ENCODE measurements around the gene ELP2. TPM values are rescaled to one million over a fixed set of nuclear protein-coding genes. Genes with fewer than 3 reads are reported as not detected.
A peak's percentile ranks its signal among the peaks of the same experiment; 100 is the strongest.

Gene ELP2
- total and polyA plus RNA-seq, 12 donors = 33.7 to 69.2 (median 57.9) TPM

- Histone ChIP-seq H3K36me3 (peaks cover 0 to 100% (median 41%) of the 10 kb centered on the region in 9 donors), H3K9me3 (no peaks in the 10 kb centered on the region), H3K27me3 (no peaks in the 10 kb centered on the region), H3K4me3 (no peak overlapping the region), H3K4me1 (peaks cover 0 to 1% (median 0%) of the 10 kb centered on the region in 9 donors), H3K27ac (peak overlapping the region in 1 of 10 donors; percentile 21)
- ATAC-seq (no peak), DNase-seq (no peak)
- intact Hi-C loops (cut with DNase I) = no loop called here
- 95 to 100% methylated on average over 1 of the region's 1 CpG for WGBS, 2 donors
- TF ChIP-seq CTCF (IDR thresholded peaks at IDR 0.05) = no peak
Observed at GRCh38 chr18:36152781-36153180, 23.1 kb downstream of the ELP2 start.

DNA sequence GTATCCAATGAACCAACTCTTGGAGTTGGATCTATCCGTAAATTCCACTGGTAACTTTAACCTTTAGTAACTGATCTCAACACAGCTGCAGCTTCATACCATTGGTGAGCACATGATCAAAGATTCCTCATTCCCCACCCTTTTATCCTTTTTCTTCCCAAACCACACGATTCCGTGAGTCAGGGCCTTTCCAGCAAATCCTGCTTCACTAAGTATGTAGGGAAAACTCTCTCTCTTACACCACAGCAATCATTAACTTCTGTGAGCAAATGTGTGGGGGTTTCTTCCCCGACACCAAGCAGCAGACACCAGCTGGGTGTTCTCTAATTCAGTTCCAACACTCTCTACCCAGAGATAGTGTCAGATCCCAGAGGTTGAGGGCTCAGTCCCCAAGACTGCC lies 23.5 kb downstream of the ELP2 start:
- no peak for TF ChIP-seq CTCF (IDR thresholded peaks at IDR 0.05)
- DNase-seq (no peak), ATAC-seq (peak in 1 of 8 donors; percentile 14)
- Histone ChIP-seq H3K4me3 (no peak overlapping the region), H3K27me3 (no peaks in the 10 kb centered on the region), H3K9me3 (no peaks in the 10 kb centered on the region), H3K4me1 (peaks cover 0 to 6% (median 0%) of the 10 kb centered on the region in 9 donors), H3K36me3 (peaks cover 0 to 100% (median 37%) of the 10 kb centered on the region in 9 donors), H3K27ac (peak overlapping the region in 1 of 10 donors; percentile 45)
- intact Hi-C loops (cut with DNase I) = no loop called here
- WGBS, 2 donors = 77% methylated on average over 4 of the region's 4 CpGs

DNA sequence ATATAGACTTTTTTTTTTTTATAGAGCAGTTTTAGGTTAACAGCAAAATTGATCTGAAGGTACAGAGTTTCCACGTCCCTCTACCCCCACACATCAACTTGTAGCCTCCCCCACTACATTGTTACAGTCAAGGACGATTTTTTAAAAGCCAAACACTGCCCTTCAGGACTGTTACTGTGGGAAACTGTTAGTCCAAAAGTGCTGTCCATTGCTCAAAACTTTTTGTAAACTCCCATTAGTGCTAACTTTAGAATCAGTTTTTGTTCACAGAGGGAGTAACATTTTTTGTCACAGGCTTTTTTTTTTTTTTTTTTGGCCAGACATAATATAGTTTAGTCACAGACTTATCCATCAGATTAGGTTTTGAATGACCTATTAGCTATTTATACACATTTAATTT lies 24.1 kb downstream of the ELP2 start:
- DNase-seq (no peak), ATAC-seq (no peak)
- WGBS, 2 donors = 65 to 76% methylated on average over 2 of the region's 2 CpGs
- no peaks in the 10 kb centered on the region for H3K27me3 ChIP-seq
- no peaks in the 10 kb centered on the region for H3K9me3 ChIP-seq
- no peak overlapping the region for H3K4me3 ChIP-seq
- no peak for TF ChIP-seq CTCF (IDR thresholded peaks at IDR 0.05)
- intact Hi-C loops (cut with DNase I) = no loop called here
- H3K27ac ChIP-seq = peak overlapping the region in 1 of 10 donors; percentile 45
- H3K36me3 ChIP-seq = peaks cover 0 to 100% (median 31%) of the 10 kb centered on the region in 9 donors
- peaks cover 0 to 8% (median 0%) of the 10 kb centered on the region in 9 donors for H3K4me1 ChIP-seq

GRCh38 chr18:36155851-36156757 lies 26.4 kb downstream of the ELP2 start:
- no peak for TF ChIP-seq CTCF (IDR thresholded peaks at IDR 0.05)
- WGBS, 2 donors = 89 to 94% methylated on average over 7 of the region's 7 CpGs
- H3K4me1 ChIP-seq = peaks cover 0 to 8% (median 0%) of the 10 kb centered on the region in 9 donors
- peaks cover 6 to 100% (median 32%) of the 10 kb centered on the region in 9 donors for H3K36me3 ChIP-seq
- ATAC-seq (no peak), DNase-seq (no peak)
- H3K27me3 ChIP-seq = no peaks in the 10 kb centered on the region
- no peak overlapping the region for H3K4me3 ChIP-seq
- H3K27ac ChIP-seq = no peak overlapping the region
- H3K9me3 ChIP-seq = no peaks in the 10 kb centered on the region
- intact Hi-C loops (cut with DNase I) = no loop called here

Data from heart right ventricle (tissue), 16 donors.